OCI-LY7 (cell line): ENCODE measurements around the gene ABCA7. TPM values are rescaled to one million over a fixed set of nuclear protein-coding genes. Genes with fewer than 3 reads are reported as not detected.

Source experiments
- BruUV-seq: library from RNA; stranded (reverse); fragments of 400-500 nt; replicated peaks from 2 replicates; lab custom pipeline; 2021; lab: Mats Ljungman, UMichigan
- CTCF ChIA-PET: fragments of 300-600 bp; sonication (Branson Sonifier 250); formaldehyde crosslinking; loops from one replicate; lab custom pipeline; 2022; ENCODE audit warnings: antibody characterized with exemption; ENCODE audit not compliant: unreplicated experiment; lab: Charles Lee
- POLR2A ChIA-PET: fragments of 300-600 bp; sonication (Branson Sonifier 250); formaldehyde crosslinking; loops from one replicate; lab custom pipeline; 2022; ENCODE audit warnings: antibody characterized with exemption; lab: Charles Lee
- DNase-seq: peaks from one replicate; pipeline ENCODE4 v3.0.0-alpha.2; 2015; ENCODE audit warnings: low spot score
- H2AFZ ChIP-seq: fragments of 200-600 bp; sonication (generic), shearing (Covaris generic); 2 replicates; pipeline ENCODE4 v1.6.1; 2014; ENCODE audit warnings: mild to moderate bottlenecking, antibody characterized with exemption, low read length, moderate library complexity
- H3K27ac ChIP-seq: fragments of 200-600 bp; sonication (generic); 2 replicates; pipeline ENCODE4 v1.5.1; 2014; ENCODE audit warnings: mixed run types, low read depth, mild to moderate bottlenecking, moderate library complexity, low read length, inconsistent platforms; ENCODE audit not compliant: poor library complexity, severe bottlenecking
- H3K36me3 ChIP-seq: fragments of 200-600 bp; sonication (generic); 2 replicates; pipeline ENCODE4 v1.6.1; 2014; ENCODE audit warnings: mild to moderate bottlenecking, antibody characterized with exemption, low read length, moderate library complexity, mixed read lengths; ENCODE audit not compliant: insufficient read depth
- H3K4me1 ChIP-seq: fragments of 200-600 bp; sonication (generic); 2 replicates; pipeline ENCODE4 v1.5.1; 2014; ENCODE audit warnings: mild to moderate bottlenecking, low read length; ENCODE audit not compliant: insufficient read depth, poor library complexity, severe bottlenecking
- H3K4me2 ChIP-seq: fragments of 200-600 bp; sonication (generic); 2 replicates; pipeline ENCODE4 v1.6.1; 2014; ENCODE audit warnings: mild to moderate bottlenecking, low read length
- H3K4me3 ChIP-seq: fragments of 200-600 bp; sonication (generic); 2 replicates; pipeline ENCODE4 v1.5.1; 2014; ENCODE audit warnings: mild to moderate bottlenecking, low read depth, low read length; ENCODE audit not compliant: poor library complexity, severe bottlenecking
- H3K79me2 ChIP-seq: fragments of 200-600 bp; sonication (generic); 2 replicates; pipeline ENCODE4 v1.6.1; 2016; ENCODE audit warnings: low read depth, mild to moderate bottlenecking, low read length, moderate library complexity, mixed read lengths; ENCODE audit not compliant: insufficient read depth
- H3K9me2 ChIP-seq: fragments of 200-600 bp; sonication (generic); 2 replicates; pipeline ENCODE4 v1.6.1; 2016; ENCODE audit warnings: mild to moderate bottlenecking, low read length, mixed read lengths; ENCODE audit not compliant: insufficient read depth
- H3K9me3 ChIP-seq: fragments of 200-600 bp; sonication (generic); 2 replicates; pipeline ENCODE4 v1.6.1; 2014; ENCODE audit warnings: mild to moderate bottlenecking, mixed run types, low read length, mixed read lengths
- H4K20me1 ChIP-seq: fragments of 200-600 bp; sonication (generic); 2 replicates; pipeline ENCODE4 v1.6.1; 2014; ENCODE audit warnings: mild to moderate bottlenecking, antibody characterized with exemption, low read length, moderate library complexity, mixed read lengths; ENCODE audit not compliant: insufficient read depth
- CTCF ChIP-seq: fragments of 200-600 bp; sonication (generic); conservative IDR thresholded peaks from 2 replicates; pipeline ENCODE4 v1.5.1; 2014; ENCODE audit warnings: mild to moderate bottlenecking, antibody characterized with exemption, low read length, moderate library complexity, mixed read lengths
- EZH2phosphoT487 ChIP-seq: fragments of 200-600 bp; sonication (generic); IDR thresholded peaks from 2 replicates; pipeline ENCODE4 v1.6.1; 2018; ENCODE audit warnings: low read depth, borderline replicate concordance, mild to moderate bottlenecking, mixed run types, antibody characterized with exemption, low read length, moderate library complexity, mixed read lengths
- intact Hi-C: fragments of 100-400 bp; cut with micrococcal nuclease; formaldehyde crosslinking; loops from one replicate; pipeline ENCODE4 v1.10.0; 2022; ENCODE audit not compliant: unreplicated experiment
- total RNA-seq, 2 experiments: library from RNA; depleted of rRNA in 1 of 2; stranded (reverse); fragments of >200 nt in 1 of 2; shearing (Covaris generic) in 1 of 2; gene quantifications; 2 replicates each; pipeline ENCODE4 v1.2.3, GENCODE V29; 2014 to 2022

Gene ABCA7
- total RNA-seq, 2 experiments from 2014 or later: 43.3 to 66.6 TPM

- Histone ChIP-seq H3K79me2 (no peaks in the 10 kb centered on the region), H3K4me1 (peaks cover 14% of the 10 kb centered on the region), H3K27ac (no peak overlapping the region), H3K9me2 (no peaks in the 10 kb centered on the region), H3K36me3 (peaks cover 31% of the 10 kb centered on the region), H3K4me3 (no peak overlapping the region), H3K9me3 (no peaks in the 10 kb centered on the region), H4K20me1 (0 out of 2 replicates have a peak, but pooled peaks cover 3% of the 10 kb centered on the region), H2AFZ (no peak overlapping the region), H3K4me2 (no peak overlapping the region)
- intact Hi-C loops: loop anchor here (5.0 kb wide), 1 partner anchor 81 kb away; no protein-coding TSS in a partner anchor
- ChIA-PET CTCF (no interaction called here), POLR2A (no interaction called here)
- no peak for TF ChIP-seq EZH2phosphoT487
- TF ChIP-seq CTCF: no peak
- no peak for DNase-seq
- BruUV-seq: no TSS peak
These were observed 71.8 kb downstream of the ABCA7 start for GRCh38 chr19:1111641-1112267.

- H3K4me2 ChIP-seq: no peak overlapping the region
- no peaks in the 10 kb centered on the region for H3K9me3 ChIP-seq
- intact Hi-C loops: loop anchor here (5.0 kb wide), 1 partner anchor 80 kb away; no protein-coding TSS in a partner anchor
- CTCF ChIA-PET: interaction anchor here (0.6 kb wide), 2 partner anchors 38 to 71 kb away, joined by 6 to 11 read pairs; no protein-coding TSS in a partner anchor
- peaks cover 7% of the 10 kb centered on the region for H3K4me1 ChIP-seq
- no peak overlapping the region for H3K4me3 ChIP-seq
- no peaks in the 10 kb centered on the region for H3K9me2 ChIP-seq
- POLR2A ChIA-PET: interaction anchor here (0.6 kb wide), 2 partner anchors 51 to 82 kb away, joined by 3 to 4 read pairs; no protein-coding TSS in a partner anchor
- TF ChIP-seq CTCF (no peak), EZH2phosphoT487 (no peak)
- no peaks in the 10 kb centered on the region for H3K79me2 ChIP-seq
- no TSS peak for BruUV-seq
- DNase-seq: no peak
- H2AFZ ChIP-seq: no peak overlapping the region
- 0 out of 2 replicates have a peak, but pooled peaks cover under 1% of the 10 kb centered on the region for H4K20me1 ChIP-seq
- peaks cover 30% of the 10 kb centered on the region; the same call in 1 of the 2 replicates for H3K36me3 ChIP-seq
- H3K27ac ChIP-seq: no peak overlapping the region
These were observed 72.5 kb downstream of the ABCA7 start for GRCh38 chr19:1112268-1113029.
